NCI-H345 (cell line): Measurements from ENCODE around the gene ADM.

Experiments
- DNase-seq: peaks from one replicate; lab custom pipeline; 2025; lab: John Stamatoyannopoulos, UW

ADM gene

DNA sequence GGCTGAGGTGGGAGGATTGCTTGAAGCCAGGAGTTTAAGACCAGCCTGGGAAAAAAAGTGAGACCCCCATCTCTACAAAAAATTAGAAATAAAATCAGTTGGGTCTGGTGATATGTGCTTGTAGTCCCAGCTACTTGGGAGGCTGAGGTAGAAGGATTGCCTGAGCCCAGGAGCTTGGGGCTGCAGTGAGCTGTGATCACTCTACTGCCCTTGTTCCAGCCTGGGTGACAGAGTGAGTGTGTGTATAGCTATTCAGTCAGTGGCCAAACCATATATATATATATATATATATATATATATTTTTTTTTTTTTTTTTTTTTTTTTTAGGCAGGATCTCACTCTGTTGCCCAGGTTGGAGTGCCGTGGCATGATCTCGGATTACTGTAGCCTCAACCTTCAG is 24.5 kb downstream of the ADM start:
- DNase-seq: no peak

DNA sequence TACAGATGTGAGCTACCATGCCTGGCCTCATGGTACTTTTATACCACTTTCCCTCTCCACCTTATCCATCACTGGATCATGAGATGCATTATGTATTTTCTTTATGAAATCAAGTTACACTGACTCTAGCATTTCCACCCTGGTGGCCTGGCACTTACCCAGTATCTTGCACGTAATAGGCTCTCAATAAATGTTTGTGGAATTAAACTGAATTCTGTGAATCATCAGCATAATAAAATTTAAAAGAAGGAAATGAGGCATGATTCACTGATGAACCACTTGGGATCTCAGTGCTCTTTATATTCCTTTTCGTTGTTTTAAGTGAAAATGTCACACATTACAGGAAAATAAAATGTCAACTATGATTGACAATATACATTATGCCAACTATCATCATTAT is 25.1 kb downstream of the ADM start:
- DNase-seq: no peak

DNA sequence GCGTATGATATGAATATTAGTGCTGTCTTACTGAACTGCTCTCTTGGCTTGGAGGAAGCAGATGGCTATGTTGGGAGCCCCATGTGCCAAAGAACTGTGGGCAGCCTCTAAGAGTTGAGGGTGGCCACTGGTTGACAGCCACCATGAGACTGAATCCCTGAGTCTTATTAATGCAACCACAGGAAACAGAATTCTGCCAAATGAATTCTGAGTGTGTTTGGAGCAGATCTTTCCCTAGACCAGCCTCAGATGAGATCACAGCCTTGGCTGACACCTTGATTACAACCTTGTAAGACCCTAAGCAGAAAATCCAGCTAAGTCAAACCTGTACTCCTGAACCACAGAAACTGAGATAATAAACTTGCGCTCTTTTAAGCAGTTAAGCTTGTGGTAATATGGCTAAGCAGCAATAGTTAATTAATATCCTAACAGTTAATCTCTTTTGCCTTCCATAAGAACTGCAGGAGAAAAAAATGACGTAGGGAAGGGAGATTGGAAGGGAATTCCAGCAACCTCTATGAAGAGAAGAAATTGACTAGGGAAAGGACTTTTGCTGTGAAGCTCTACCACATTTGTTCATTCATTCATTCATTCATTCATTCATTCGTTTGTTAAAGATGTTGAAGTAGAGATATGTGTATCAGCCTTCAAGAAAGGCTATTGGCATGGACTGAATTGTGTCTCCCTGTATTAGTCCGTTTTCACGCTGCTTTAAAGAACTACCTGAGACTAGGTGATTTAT is 26.8 kb downstream of the ADM start:
- no peak for DNase-seq

DNA sequence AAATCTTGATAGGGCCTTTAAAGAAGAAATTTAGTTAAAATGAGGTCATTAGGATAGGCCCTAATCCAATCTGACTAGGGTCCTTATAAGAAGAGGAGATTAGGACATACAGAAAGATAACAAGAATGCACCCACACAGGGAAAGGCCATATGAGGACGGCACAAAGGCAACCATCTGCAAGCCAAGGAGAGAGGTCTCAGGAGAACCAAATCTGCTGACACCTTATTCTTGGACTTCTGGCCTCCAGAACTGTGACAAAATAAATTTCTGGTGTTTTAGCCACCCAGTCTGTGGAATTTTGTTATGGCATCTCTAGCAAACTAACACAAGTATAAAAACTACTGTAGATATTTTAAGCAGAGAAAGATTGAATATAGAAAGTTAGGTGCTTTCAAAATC is 28.6 kb downstream of the ADM start:
- DNase-seq: no peak

DNA sequence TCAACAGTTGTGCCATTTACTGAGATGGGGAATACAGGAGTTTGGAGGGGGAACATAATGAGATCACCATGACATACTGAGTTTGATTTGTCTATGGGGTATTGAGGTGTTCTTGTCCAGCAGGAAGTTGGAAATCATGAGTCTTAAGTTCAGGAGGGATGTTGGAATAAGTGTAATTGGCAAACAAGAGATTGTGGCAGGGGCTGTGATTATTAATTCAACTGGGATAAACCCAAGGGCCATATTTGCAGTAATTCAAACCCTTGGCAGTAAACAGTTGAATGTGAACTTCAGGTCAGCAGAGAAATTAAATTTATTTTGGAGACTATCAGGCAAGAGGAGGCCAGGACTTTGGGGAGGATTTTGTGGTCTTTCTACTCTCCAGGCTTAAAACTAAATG is 33.4 kb downstream of the ADM start:
- DNase-seq: no peak

DNA sequence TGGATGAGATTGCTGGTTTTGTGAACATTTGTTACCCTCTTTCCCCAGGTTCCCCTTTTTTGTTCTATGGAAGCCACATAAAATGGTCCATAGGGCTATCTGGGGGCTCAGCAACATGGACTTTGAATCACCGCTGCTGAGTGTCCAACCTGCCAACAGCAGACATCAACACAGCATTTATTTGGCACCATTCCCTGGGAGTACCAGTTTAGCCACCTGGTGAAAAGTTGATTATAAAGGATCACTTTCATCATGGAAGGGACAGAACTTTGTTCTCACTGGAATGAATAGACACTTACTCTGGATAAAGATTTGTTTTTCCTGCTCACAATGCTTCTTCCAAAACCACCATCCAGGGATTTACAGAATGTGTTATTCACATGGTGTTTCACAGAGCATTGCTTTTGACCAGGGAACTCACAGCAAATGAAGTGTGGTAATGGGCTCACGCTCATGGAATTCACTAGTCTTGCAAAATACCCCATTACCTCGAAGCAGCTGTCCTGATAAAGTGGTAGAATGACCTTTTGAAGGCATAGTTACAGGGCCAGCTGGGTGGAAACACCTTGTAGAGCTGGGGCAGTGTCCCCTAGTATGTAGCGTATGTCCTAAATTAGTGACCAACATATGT is 43.9 kb downstream of the ADM start:
- DNase-seq: peak; percentile 4

DNA sequence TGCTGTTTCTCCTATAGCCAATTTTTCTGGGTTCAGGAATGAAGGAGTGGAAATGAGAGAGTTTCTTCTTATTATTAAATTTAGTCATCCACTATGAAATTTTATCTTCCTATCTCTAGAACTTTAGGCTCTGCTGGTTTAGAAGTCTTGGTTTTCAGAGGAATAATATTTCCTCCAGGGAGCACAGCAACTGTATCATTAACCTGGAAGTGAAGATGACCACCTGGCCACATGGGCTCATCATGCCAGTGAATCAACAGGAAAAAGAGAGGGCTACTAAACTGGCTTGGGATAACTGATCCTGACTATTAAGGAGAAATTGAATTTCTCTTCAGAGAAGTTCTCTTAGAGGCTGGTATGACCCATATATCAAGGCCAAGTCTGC is 44.4 kb downstream of the ADM start:
- no peak for DNase-seq

DNA sequence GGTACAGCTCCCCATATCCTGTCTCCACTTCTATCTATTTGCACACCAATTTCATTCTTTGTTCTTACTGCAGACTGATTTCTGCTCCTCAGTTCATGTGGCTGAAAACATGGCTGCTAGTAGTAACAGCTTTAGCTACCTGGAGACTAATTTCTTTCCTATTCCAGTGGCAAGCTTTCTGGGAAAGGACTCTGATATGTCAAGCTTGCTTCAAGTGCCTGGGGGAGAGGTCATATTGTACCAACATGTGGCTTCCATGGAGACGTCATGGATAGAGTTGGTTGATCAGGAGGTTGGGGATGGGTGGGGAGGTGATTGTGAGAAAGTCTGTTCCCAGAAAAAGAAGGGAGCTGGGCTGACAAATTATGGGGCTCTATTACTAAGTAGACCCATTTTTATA is 44.9 kb downstream of the ADM start:
- no peak for DNase-seq

DNA sequence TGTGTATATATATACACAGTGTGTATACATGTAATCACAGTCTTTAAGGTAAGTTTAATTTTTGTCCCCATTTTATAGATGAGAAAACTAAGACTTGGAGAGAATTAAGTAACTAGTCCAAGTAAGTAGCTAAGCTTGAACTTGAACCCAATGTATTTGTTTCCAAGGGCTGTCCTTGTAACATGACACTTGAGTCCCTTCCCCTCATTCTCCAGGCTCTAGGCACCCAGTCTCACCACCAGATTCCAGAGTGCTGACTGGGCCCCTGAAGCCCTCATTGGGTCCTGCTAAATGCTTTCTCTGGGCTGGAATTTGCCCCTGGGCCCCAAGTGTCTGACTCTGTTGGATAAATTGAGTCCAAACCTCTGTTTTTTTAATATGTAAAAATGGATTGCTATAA is 45.5 kb downstream of the ADM start:
- DNase-seq: no peak

DNA sequence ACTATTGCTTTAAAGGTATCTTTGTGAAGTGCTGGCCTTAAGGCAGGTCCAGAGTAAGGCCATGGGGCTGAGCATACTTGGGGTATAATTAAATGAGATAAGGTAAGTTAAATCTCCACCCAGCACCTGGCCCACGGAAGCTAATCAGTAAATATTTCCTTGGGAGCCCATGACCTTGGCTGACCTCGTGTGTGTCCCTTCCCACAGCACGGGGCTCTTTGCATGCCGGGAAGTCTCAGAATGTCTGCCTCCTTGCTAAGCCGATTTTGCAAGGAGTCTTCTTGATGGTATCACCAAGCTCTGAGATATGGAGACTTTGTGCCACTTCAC is 46.5 kb downstream of the ADM start:
- DNase-seq: no peak

DNA sequence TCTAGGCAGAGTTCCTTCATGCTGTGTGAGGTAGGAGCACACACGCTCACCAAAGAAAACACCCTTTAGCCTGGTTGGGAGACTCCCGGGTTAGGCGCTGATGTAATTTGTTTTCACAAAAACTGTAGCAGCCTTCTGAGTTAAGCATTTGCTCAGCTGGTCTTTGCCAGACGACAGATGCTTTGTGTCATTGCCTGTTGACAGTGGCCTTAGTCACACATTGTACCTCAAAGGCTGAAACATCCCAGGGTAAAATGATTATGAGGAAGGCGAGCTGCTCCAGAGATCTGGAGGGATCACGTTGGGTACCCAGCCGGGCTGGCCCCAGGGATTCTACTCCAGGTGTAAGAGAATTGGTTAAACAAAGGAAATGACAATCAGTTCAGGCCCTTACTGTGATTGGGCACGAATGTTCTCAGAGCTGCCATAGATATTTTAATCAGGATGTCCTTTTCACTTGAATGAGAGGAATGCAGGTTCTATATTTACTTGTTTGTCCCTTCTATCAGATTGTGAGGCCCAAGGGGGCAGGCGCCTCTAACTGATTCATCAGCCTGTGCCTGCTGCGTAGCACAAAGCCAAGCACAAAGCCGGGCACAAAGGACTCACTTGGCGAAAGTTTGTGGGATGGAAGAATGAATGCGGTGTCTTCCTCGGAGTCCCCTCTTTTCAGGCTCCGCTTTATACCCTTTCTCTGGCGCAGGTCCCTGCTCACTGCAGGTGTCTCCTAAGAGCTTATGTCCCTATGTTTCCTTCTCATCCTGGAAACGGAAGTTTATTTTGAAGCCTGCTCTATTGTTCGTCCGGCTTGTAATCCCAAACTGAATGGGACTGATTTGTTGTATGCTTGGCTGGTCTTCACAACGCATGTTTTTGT is 47.1 kb downstream of the ADM start:
- peak; percentile 90 for DNase-seq

DNA sequence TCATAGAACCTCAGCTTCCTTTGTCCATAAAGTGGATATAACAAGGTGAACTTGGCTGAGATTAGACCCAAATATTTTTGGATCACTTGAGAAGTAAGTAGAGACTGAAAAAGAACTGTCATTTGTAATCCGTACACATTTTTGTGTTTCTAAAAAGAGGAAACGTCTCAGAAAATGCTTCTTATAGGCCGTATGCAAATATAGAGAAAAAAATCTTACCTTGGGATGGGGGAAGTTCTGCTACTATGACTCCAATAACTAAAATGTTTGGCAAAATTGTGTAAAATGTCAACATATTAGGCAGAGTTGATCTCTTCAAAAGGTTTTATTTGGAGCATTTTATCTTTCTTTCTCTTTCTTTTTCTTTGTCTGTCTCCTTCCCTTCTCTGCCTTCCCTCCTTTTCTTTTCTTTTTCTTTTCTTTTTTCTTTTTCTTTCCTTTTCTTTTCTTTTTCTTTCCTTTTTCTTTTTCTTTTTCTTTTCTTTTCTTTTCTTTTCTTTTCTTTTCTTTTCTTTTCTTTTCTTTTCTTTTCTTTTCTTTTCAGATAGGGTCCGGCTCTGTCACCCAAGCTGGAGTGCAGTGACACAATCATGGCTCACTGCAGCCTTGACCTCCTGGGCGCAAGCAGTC is 48.2 kb downstream of the ADM start:
- no peak for DNase-seq

DNA sequence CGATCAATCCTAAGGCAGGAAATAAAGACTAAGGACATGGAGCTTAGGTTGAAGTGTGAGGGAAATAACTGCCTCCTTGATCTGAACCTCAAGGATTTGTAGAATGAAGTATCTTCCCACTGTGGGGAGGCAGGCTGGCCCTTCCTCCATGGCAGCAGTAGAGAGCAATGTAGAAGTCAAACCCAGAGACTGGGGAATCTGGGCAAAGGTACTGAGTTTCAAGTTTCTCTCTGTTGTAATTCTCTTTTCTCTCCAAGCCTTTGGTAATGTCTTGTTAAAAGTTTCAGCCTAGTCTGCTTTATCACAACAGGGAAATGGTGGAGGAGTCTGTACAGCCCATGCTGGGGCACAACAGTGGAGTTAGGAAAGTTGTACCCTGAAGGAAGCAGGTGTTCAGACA is 49.5 kb downstream of the ADM start:
- no peak for DNase-seq

DNA sequence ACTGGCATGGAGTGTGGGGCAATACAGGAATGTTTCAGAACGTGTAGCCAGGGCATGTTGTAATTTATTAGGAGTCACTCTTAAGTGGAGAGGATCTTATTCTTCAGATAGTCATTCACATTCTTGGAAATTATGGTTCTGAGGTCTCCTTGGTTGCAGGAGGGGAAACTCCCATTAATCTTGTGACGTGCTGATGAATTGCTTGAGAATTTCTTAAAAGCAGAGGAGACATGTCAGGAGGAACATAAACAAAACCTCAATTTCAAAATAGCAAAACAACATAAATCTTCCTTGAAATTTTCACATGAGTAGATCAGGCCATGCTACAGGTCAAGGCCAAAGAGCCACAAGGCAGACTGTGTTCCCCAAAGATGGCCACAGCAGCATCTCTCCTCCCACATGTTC is 50.4 kb downstream of the ADM start:
- DNase-seq: no peak

DNA sequence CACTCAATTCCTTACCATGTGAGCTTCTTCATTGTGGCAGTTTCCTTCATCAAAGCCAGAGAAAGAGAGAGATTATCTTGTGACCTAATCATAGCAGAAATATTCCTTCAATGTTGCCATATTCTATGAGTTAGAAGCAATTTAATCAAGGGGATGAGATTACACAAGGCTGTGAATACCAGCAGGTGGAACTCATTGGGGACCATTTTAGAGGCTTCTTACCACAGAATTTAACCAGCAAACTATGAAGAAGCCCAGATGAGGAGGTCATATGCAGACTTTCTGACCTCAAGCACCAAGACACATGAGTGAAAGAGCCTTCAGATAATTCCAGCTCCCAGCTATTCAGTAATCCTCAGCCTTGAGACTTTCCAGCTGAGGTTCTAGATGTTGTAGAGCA is 51.3 kb downstream of the ADM start:
- DNase-seq: no peak
